ENCODE measurements around the gene BACH2.

GRCh38 chr6:90186637-90187371 is 109.8 kb downstream of the BACH2 start:
- TF ChIP-seq ATF2 (IDR thresholded peaks at IDR 0.05; ENCODE audit: low read length) (no peak), POLR2A (IDR thresholded peaks at IDR 0.05; ENCODE audit: control extremely low read depth in 1 of 2, low read depth in 2 of 2, low read length in 2 of 2) (no peak), EZH2 (IDR thresholded peaks at IDR 0.05; ENCODE audit: low read depth, low read length, severe bottlenecking) (no peak), CTCF (IDR thresholded peaks at IDR 0.05; ENCODE audit: control extremely low read depth in 1 of 3, insufficient read depth in 1 of 3, low read depth in 1 of 3, low read length in 3 of 3) (no peak), JUND (IDR thresholded peaks at IDR 0.05; ENCODE audit: low read length) (no peak), MAX (IDR thresholded peaks at IDR 0.05) (no peak)
